ENCODE results near the gene TNRC6C. TPM values are rescaled to one million over a fixed set of nuclear protein-coding genes. Genes with fewer than 3 reads are reported as not detected.

TNRC6C gene
- total RNA-seq, 1 donor = 6.2 TPM

- no peaks in the 10 kb centered on the region for H3K9me3 ChIP-seq (ENCODE audit: low read depth, low read length)
- no peak for TF ChIP-seq CTCF (IDR thresholded peaks at IDR 0.05; ENCODE audit: extremely low read depth, low read depth, low read length)
- H3K36me3 ChIP-seq (ENCODE audit: insufficient read depth, low read length) = no peaks in the 10 kb centered on the region
- H3K4me1 ChIP-seq (ENCODE audit: insufficient read depth, low read length) = no peaks in the 10 kb centered on the region
- H3K4me3 ChIP-seq (ENCODE audit: insufficient read depth, low read length) = no peak overlapping the region
- H2AFZ ChIP-seq (ENCODE audit: low read length) = no peak overlapping the region
- H3K4me2 ChIP-seq (ENCODE audit: insufficient read depth, low read length) = no peak overlapping the region
- peak; percentile 92 for DNase-seq (ENCODE audit: insufficient read length, low spot score, missing footprints)
- H3K27me3 ChIP-seq (ENCODE audit: insufficient read depth, low read length) = no peaks in the 10 kb centered on the region
- no peaks in the 10 kb centered on the region for H3K79me2 ChIP-seq (ENCODE audit: insufficient read depth, low read length)
- H4K20me1 ChIP-seq (ENCODE audit: insufficient read depth, low read length) = no peaks in the 10 kb centered on the region
- H3K27ac ChIP-seq (ENCODE audit: low read depth, low read length) = no peak overlapping the region
These were observed 181.9 kb downstream of the TNRC6C start for GRCh38 chr17:78140169-78141051.

- H3K4me3 ChIP-seq (ENCODE audit: insufficient read depth, low read length) = no peak overlapping the region
- no peaks in the 10 kb centered on the region for H3K4me1 ChIP-seq (ENCODE audit: insufficient read depth, low read length)
- H3K36me3 ChIP-seq (ENCODE audit: insufficient read depth, low read length) = no peaks in the 10 kb centered on the region
- H3K9me3 ChIP-seq (ENCODE audit: low read depth, low read length) = no peaks in the 10 kb centered on the region
- DNase-seq (ENCODE audit: insufficient read length, low spot score, missing footprints) = peak; percentile 35
- no peak overlapping the region for H3K4me2 ChIP-seq (ENCODE audit: insufficient read depth, low read length)
- no peaks in the 10 kb centered on the region for H4K20me1 ChIP-seq (ENCODE audit: insufficient read depth, low read length)
- H3K27me3 ChIP-seq (ENCODE audit: insufficient read depth, low read length) = no peaks in the 10 kb centered on the region
- H3K79me2 ChIP-seq (ENCODE audit: insufficient read depth, low read length) = no peaks in the 10 kb centered on the region
- no peak overlapping the region for H3K27ac ChIP-seq (ENCODE audit: low read depth, low read length)
- no peak for TF ChIP-seq CTCF (IDR thresholded peaks at IDR 0.05; ENCODE audit: extremely low read depth, low read depth, low read length)
- no peak overlapping the region for H2AFZ ChIP-seq (ENCODE audit: low read length)
These were observed 183.1 kb downstream of the TNRC6C start for GRCh38 chr17:78141437-78142118.

- no peak overlapping the region for H2AFZ ChIP-seq (ENCODE audit: low read length)
- no peak overlapping the region for H3K4me3 ChIP-seq (ENCODE audit: insufficient read depth, low read length)
- no peaks in the 10 kb centered on the region for H4K20me1 ChIP-seq (ENCODE audit: insufficient read depth, low read length)
- DNase-seq (ENCODE audit: insufficient read length, low spot score, missing footprints) = peak; percentile 81
- H3K4me2 ChIP-seq (ENCODE audit: insufficient read depth, low read length) = no peak overlapping the region
- no peaks in the 10 kb centered on the region for H3K4me1 ChIP-seq (ENCODE audit: insufficient read depth, low read length)
- H3K27me3 ChIP-seq (ENCODE audit: insufficient read depth, low read length) = no peaks in the 10 kb centered on the region
- no peaks in the 10 kb centered on the region for H3K79me2 ChIP-seq (ENCODE audit: insufficient read depth, low read length)
- H3K27ac ChIP-seq (ENCODE audit: low read depth, low read length) = no peak overlapping the region
- TF ChIP-seq CTCF (IDR thresholded peaks at IDR 0.05; ENCODE audit: extremely low read depth, low read depth, low read length) = no peak
- no peaks in the 10 kb centered on the region for H3K36me3 ChIP-seq (ENCODE audit: insufficient read depth, low read length)
- H3K9me3 ChIP-seq (ENCODE audit: low read depth, low read length) = no peaks in the 10 kb centered on the region
These were observed 183.8 kb downstream of the TNRC6C start for GRCh38 chr17:78142119-78142861.

All from osteoblast (primary cell).